Esophagus squamous epithelium (tissue), 4 donors: Measurements from ENCODE around the gene SERTAD4.

Experiments
- CTCF ChIP-seq, 6 experiments: fragments of 450-650 bp in 4 of 6; fragments of 200-600 bp in 2 of 6; sonication (generic) in 2 of 6; IDR thresholded peaks; one replicate each; pipeline ENCODE4 v1.5.1; 2016 to 2019; ENCODE audit warnings: antibody characterized with exemption in 6 of 6, mild to moderate bottlenecking in 4 of 6, moderate library complexity in 4 of 6
- POLR2A ChIP-seq, 4 donors: fragments of 450-650 bp; IDR thresholded peaks; one replicate each; pipeline ENCODE4 v1.6.1; 2017; ENCODE audit warnings: antibody characterized with exemption in 4 of 4, mild to moderate bottlenecking in 4 of 4, moderate library complexity in 3 of 4

GRCh38 chr1:210231846-210232510 is 618 bp upstream of the SERTAD4 start:
- TF ChIP-seq POLR2A (IDR thresholded peaks at IDR 0.05) = no peak
- no peak for TF ChIP-seq CTCF (IDR thresholded peaks at IDR 0.05)
